Choroid plexus epithelial cell (primary cell): ENCODE measurements around the gene ACAA1.
"Not testable (repeated sequence)": the region's sequence is repeated elsewhere in the genome, so short reads cannot be mapped to it uniquely, and the experiment has no call there.

ENCODE experiments used
- DNase-seq: peaks from one replicate; pipeline ENCODE4 v3.0.0-alpha.2; 2010; ENCODE audit warnings: low read depth
- H3K4me3 ChIP-seq: 2 replicates; pipeline ENCODE4 v1.5.1; 2011; ENCODE audit warnings: low read depth, mild to moderate bottlenecking, control low read depth, low read length, moderate library complexity
- TF ChIP-seq, protein P1 (sequence below): conservative IDR thresholded peaks from 2 replicates; pipeline ENCODE4 v1.5.1; 2011; ENCODE audit warnings: low read depth, mild to moderate bottlenecking, control low read depth, inconsistent platforms, low read length, moderate library complexity

Gene ACAA1

DNA sequence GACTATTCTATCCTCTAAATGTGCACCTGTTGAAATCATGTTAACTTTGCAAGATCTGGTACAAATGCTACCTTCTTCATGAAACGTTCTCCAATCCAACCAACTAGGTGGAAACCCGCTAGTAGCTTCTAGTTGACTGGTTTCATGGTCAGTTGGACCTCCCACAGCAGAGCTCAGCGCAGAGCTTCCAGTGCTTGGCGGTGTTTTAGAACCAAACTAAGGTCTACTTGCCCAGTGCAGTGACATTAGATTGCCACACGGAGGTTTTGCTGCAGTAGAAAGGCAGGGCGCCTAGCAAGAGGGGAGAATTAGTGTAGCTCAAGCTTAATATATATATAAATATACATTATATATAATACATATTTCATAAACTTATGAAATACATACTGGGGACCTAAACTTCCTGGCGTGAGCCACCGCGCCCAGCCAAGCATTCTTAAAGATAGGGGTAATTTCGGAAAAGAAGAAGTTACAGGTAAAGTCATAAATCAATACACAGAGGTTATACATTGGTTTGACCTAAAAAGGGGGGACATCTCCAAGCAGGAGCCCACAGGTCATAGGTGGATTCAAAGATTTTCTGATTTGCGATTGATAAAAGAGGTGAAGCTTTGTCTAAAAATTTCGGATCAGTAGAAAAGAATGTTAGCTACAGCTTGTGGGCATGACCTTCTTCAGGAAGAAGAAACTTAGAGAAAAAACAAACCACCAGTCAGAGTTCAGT, 26.4 kb upstream of the ACAA1 start:
- no peak for DNase-seq
- H3K4me3 ChIP-seq = no peak overlapping the region
- TF ChIP-seq, protein P1, sequence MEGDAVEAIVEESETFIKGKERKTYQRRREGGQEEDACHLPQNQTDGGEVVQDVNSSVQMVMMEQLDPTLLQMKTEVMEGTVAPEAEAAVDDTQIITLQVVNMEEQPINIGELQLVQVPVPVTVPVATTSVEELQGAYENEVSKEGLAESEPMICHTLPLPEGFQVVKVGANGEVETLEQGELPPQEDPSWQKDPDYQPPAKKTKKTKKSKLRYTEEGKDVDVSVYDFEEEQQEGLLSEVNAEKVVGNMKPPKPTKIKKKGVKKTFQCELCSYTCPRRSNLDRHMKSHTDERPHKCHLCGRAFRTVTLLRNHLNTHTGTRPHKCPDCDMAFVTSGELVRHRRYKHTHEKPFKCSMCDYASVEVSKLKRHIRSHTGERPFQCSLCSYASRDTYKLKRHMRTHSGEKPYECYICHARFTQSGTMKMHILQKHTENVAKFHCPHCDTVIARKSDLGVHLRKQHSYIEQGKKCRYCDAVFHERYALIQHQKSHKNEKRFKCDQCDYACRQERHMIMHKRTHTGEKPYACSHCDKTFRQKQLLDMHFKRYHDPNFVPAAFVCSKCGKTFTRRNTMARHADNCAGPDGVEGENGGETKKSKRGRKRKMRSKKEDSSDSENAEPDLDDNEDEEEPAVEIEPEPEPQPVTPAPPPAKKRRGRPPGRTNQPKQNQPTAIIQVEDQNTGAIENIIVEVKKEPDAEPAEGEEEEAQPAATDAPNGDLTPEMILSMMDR = peak; percentile 38

- DNase-seq, H3K4me3 ChIP-seq: not testable (repeated sequence)
These were observed 23.8 kb upstream of the ACAA1 start for GRCh38 chr3:38160704-38161103.

GRCh38 chr3:38158472-38158871, 21.5 kb upstream of the ACAA1 start:
- TF ChIP-seq, protein P1 = no peak
- no peak for DNase-seq

DNA sequence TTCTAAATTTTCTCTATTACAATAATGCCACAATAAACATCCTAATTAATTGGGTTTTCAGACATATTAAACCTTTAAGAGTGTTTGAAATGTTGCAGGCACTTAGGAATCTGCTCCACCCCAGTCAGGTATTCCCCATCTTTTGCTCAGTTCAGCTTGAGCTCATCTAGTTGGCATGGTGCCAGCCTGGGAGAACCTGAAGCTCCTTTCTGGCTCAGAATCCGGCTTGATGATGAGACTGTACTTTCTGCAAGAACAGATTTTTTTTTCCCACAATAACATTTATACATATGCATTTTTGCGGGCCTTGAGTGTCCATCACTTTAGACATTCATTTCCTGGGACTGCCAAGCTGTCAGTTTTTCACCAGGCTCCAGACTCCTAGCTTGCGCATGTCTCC, 20.7 kb upstream of the ACAA1 start:
- H3K4me3 ChIP-seq = no peak overlapping the region
- TF ChIP-seq, protein P1 = no peak
- DNase-seq = no peak

More at GRCh38 chr3:38158472-38158871, 21.5 kb upstream of the ACAA1 start:
- H3K4me3 ChIP-seq = no peak overlapping the region

DNA sequence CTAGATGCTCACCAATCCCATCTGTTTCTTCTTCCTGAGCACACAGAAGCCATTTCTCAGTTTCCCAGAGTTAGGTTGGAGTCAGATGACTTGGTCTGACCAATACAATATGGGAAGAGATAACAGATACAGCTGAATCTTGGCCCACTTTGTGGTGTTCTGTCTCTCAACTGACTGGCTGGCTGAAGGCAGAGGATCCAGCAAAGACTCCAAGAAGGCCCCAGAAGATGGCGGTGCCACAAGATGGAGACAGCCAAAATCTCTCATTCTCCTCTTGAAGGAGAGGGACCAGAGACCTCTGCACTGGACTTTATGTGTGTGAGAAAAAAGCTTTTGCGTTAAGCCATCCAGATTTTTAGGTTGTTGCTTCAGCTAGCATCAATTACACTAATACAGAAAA, 20.2 kb upstream of the ACAA1 start:
- TF ChIP-seq, protein P1 = no peak
- no peak overlapping the region for H3K4me3 ChIP-seq

DNA sequence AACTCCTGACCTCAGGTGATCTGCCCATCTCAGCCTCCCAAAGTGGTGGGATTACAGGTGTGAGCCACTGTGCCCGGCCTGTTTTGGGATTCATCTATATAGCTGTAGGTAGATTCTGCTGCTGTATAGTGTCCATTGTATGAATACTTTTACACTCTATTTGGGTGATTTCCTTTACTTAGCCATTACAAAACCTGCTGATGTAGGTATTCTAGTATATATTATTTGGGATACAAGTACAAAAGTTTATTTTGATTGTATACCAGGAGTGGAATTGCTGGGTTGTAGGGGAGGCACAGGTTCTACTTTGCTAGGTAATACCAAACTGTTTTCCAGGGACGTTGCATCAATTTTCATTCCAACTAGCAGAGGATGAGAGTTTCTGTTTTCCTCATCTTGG, 18.9 kb upstream of the ACAA1 start:
- no peak for DNase-seq
- no peak overlapping the region for H3K4me3 ChIP-seq
- TF ChIP-seq, protein P1 = no peak

More for the DNA sequence above, 20.2 kb upstream of the ACAA1 start:
- DNase-seq = no peak

- TF ChIP-seq, protein P1 = no peak
- DNase-seq = no peak
These were observed 17.8 kb upstream of the ACAA1 start for GRCh38 chr3:38154625-38155255.

More at GRCh38 chr3:38154625-38155255, 17.8 kb upstream of the ACAA1 start:
- H3K4me3 ChIP-seq = no peak overlapping the region
